GM12878 (cell line): ENCODE measurements around the gene CTCFL. TPM values are rescaled to one million over a fixed set of nuclear protein-coding genes. Genes with fewer than 3 reads are reported as not detected.
A peak's percentile ranks its signal among the peaks of the same experiment; 100 is the strongest.

Experiments
- ATAC-seq: fragments of 200-7000 bp; cut with Tn5 transposase; 3 replicates; pipeline ENCODE4 v1.9.1; 2020; ENCODE audit warnings: mild to moderate bottlenecking, moderate library complexity
- BruUV-seq: library from RNA; stranded (reverse); fragments of 400-500 nt; replicated peaks from 2 replicates; lab custom pipeline; 2021; lab: Mats Ljungman, UMichigan
- CTCF ChIA-PET: fragments of 300-600 bp; sonication (Branson Sonifier 250); formaldehyde crosslinking; extraction: SDS; loops from one replicate; lab custom pipeline; 2021; ENCODE audit warnings: inconsistent platforms; lab: Yijun Ruan, JAX
- POLR2A ChIA-PET: fragments of 350-600 bp; formaldehyde crosslinking; extraction: SDS; loops from one replicate; lab custom pipeline; 2021; ENCODE audit warnings: inconsistent platforms; lab: Charles Lee
- RAD21 ChIA-PET: fragments of 300-600 bp; sonication (Branson Sonifier 250); formaldehyde crosslinking; loops from one replicate; lab custom pipeline; 2023; ENCODE audit warnings: antibody characterized with exemption; ENCODE audit not compliant: unreplicated experiment; lab: Charles Lee
- SMC1A ChIA-PET: fragments of 300-600 bp; sonication (Branson Sonifier 250); formaldehyde crosslinking; loops from one replicate; lab custom pipeline; 2023; ENCODE audit not compliant: unreplicated experiment, uncharacterized antibody; lab: Charles Lee
- DNase-seq: peaks from one replicate; pipeline ENCODE4 v3.0.0-alpha.2; 2011; ENCODE audit warnings: low read depth, low spot score
- FAIRE-seq: peaks from 3 replicates; lab custom pipeline; 2011; peaks lifted over from hg19 to GRCh38; lab: Jason Lieb, UNC
- H2AFZ ChIP-seq: 2 replicates; pipeline ENCODE4 v1.6.0; 2011; ENCODE audit warnings: low read depth, low read length, control low read depth; ENCODE audit not compliant: control insufficient read depth
- H3K27ac ChIP-seq: 2 replicates; pipeline ENCODE4 v1.5.1; 2011; ENCODE audit warnings: control low read depth; ENCODE audit not compliant: control insufficient read depth, insufficient read depth
- H3K27me3 ChIP-seq, 2 experiments: replicated peaks in 1 of 2; 2 replicates each; pipeline versions ENCODE4 v1.6.0 to v1.6.1; 2011; ENCODE audit warnings: low read length in 1 of 2; ENCODE audit not compliant: control insufficient read depth in 2 of 2, insufficient read depth in 2 of 2
- H3K36me3 ChIP-seq, 2 experiments: 2 replicates each; pipeline ENCODE4 v1.5.1; 2011; ENCODE audit warnings: low read length in 1 of 2; ENCODE audit not compliant: control insufficient read depth in 2 of 2, insufficient read depth in 2 of 2
- H3K4me1 ChIP-seq: 2 replicates; pipeline ENCODE4 v1.6.1; 2011; ENCODE audit warnings: mild to moderate bottlenecking, low read length, moderate library complexity, mixed read lengths; ENCODE audit not compliant: control insufficient read depth, insufficient read depth
- H3K4me2 ChIP-seq: 2 replicates; pipeline ENCODE4 v1.6.0; 2011; ENCODE audit warnings: control low read depth; ENCODE audit not compliant: control insufficient read depth, insufficient read depth
- H3K4me3 ChIP-seq: fragments of 200-600 bp; sonication (generic); 2 replicates; pipeline ENCODE4 v1.5.1; 2016
- H3K79me2 ChIP-seq: 2 replicates; pipeline ENCODE4 v1.6.0; 2011; ENCODE audit warnings: low read length; ENCODE audit not compliant: control insufficient read depth, insufficient read depth
- H3K9ac ChIP-seq: 2 replicates; pipeline ENCODE4 v1.8.0; 2011; ENCODE audit warnings: low read length, control low read depth, mixed read lengths; ENCODE audit not compliant: control insufficient read depth, insufficient read depth
- H3K9me3 ChIP-seq: replicated peaks from 3 replicates; pipeline ENCODE4 v1.5.1; 2011; ENCODE audit warnings: mild to moderate bottlenecking, low read length; ENCODE audit not compliant: control insufficient read depth, insufficient read depth
- H4K20me1 ChIP-seq: 2 replicates; pipeline ENCODE4 v1.6.0; 2011; ENCODE audit not compliant: control insufficient read depth, insufficient read depth
- ATF2 ChIP-seq: IDR thresholded peaks from 2 replicates; pipeline ENCODE4 v1.6.1; 2012; ENCODE audit warnings: low read length, inconsistent platforms
- BCL3 ChIP-seq: IDR thresholded peaks from 2 replicates; pipeline ENCODE4 v1.6.1; 2011; ENCODE audit warnings: borderline replicate concordance, low read depth, mild to moderate bottlenecking, moderate library complexity, low read length; ENCODE audit not compliant: insufficient read depth, poor library complexity, severe bottlenecking
- CEBPB ChIP-seq, 2 experiments: fragments of 150-350 bp in 1 of 2; IDR thresholded peaks; 2 replicates each; pipeline ENCODE4 v1.6.1; 2012 to 2014; ENCODE audit warnings: low read depth in 2 of 2, low read length in 2 of 2, borderline replicate concordance in 1 of 2, inconsistent platforms in 1 of 2
- CTCF ChIP-seq, 3 experiments: IDR thresholded peaks in 2 of 3; conservative IDR thresholded peaks in 1 of 3; 2 replicates each; pipeline ENCODE4 v1.5.1; 2011; ENCODE audit warnings: low read depth in 3 of 3, low read length in 3 of 3, mild to moderate bottlenecking in 3 of 3, control low read depth in 2 of 3, moderate library complexity in 2 of 3, inconsistent platforms in 1 of 3, mixed read lengths in 1 of 3; ENCODE audit not compliant: control insufficient read depth in 2 of 3, insufficient read depth in 1 of 3; ENCODE audit errors: extremely low read depth in 1 of 3
- ESRRA ChIP-seq: IDR thresholded peaks from 2 replicates; pipeline ENCODE4 v1.6.1; 2012; ENCODE audit warnings: mild to moderate bottlenecking, low read length, improper control_type of control experiment
- HDAC6 ChIP-seq: fragments of 200-600 bp; sonication (generic); IDR thresholded peaks from one replicate; pipeline ENCODE4 v1.8.0; 2017; ENCODE audit warnings: antibody characterized with exemption; ENCODE audit not compliant: unreplicated experiment
- TCF3 ChIP-seq: IDR thresholded peaks from 2 replicates; pipeline ENCODE4 v1.6.1; 2012; ENCODE audit warnings: low read depth, mild to moderate bottlenecking, low read length, borderline replicate concordance; ENCODE audit not compliant: insufficient read depth
- ZNF217 ChIP-seq: fragments of 450-650 bp; IDR thresholded peaks from 2 replicates; pipeline ENCODE4 v1.6.1; 2017; ENCODE audit warnings: antibody characterized with exemption, mild to moderate bottlenecking
- WGBS: methylation state at CpG from one replicate; pipeline ENCODE4 v1.1.6; 2016; ENCODE audit warnings: low lambda C conversion rate; ENCODE audit not compliant: insufficient replicate concordance, insufficient coverage; ENCODE audit errors: missing lambda C conversion rate; 5-methylcytosine and 5-hydroxymethylcytosine counted together
- in situ Hi-C: fragments of 300-500 bp; cut with MboI; formaldehyde crosslinking; loops from 9 replicates; pipeline ENCODE4 v1.14.3; 2018; ENCODE audit warnings: mixed read lengths
- intact Hi-C: fragments of 100-400 bp; cut with micrococcal nuclease; formaldehyde crosslinking; loops from one replicate; pipeline ENCODE4 v1.14.2; 2022; ENCODE audit not compliant: unreplicated experiment
- polyA plus RNA-seq, 11 experiments: library from polyadenylated mRNA; depleted of rRNA in 4 of 11; unstranded in 6 of 11; stranded (reverse) in 5 of 11; fragments of >200 nt; fragmentation: Nextera tagmentation in 4 of 11; fragmentation: Illumina TruSeq in 1 of 11; extraction: Ambion mirVana in 4 of 11; extraction: Trizol in 1 of 11; gene quantifications; 1 replicate in 1 of 11; 2 replicates in 10 of 11; pipeline versions ENCODE4 v1.2.1 to v1.2.3, GENCODE V29; 2011 to 2016; ENCODE audit warnings: inconsistent platforms in 2 of 11, missing spikeins in 2 of 11, low read depth in 1 of 11
- total RNA-seq, 4 experiments: library from RNA; depleted of rRNA in 3 of 4; stranded (reverse); fragments of >200 nt in 3 of 4; fragmentation: Illumina TruSeq in 1 of 4; extraction: Trizol in 1 of 4; gene quantifications; 2 replicates each; pipeline versions ENCODE4 v1.2.1 to v1.2.3, GENCODE V29; 2013 to 2021
- TF ChIP-seq, protein P1 (sequence below): IDR thresholded peaks from 2 replicates; pipeline ENCODE4 v1.6.1; 2011; ENCODE audit warnings: mild to moderate bottlenecking, low read depth, low read length, moderate library complexity; ENCODE audit not compliant: insufficient replicate concordance

Gene CTCFL
- total and polyA plus RNA-seq, 10 of the 15 experiments (the other 5 are each of a cell fraction or from before 2014, with no cell fraction given) = 0.06 to 0.20 (median 0.11) TPM; not detected in 4

DNA sequence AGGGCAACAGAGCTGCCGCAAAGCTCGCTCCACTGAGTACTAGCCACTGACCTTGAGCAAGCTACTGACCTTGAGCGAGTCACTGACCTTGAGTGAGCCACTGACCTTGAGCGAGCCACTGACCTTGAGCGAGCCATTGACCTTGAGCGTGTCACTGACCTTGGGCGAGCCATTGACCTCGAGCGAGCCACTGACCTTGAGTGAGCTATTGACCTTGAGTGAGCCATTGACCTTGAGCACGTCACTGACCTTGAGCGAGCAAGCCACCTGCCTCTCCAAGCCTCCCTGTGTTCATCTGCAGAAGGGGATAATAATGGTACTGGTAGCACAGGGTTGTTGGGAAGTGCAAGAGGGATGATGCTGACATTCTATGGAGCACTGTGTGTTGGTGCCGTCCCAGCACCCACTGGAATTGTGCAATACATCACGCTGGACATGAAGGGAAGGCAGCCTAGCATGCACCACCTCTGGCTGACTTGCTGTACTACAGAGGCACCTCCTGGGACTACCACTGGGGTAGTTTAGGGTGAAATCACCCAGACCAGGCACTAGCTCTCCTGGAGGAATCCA is 60.2 kb downstream of the CTCFL start:
- no peak overlapping the region for H3K4me3 ChIP-seq
- no peaks in the 10 kb centered on the region for H3K36me3 ChIP-seq
- H3K4me2 ChIP-seq = no peak overlapping the region
- no peaks in the 10 kb centered on the region for H3K27me3 ChIP-seq
- ChIA-PET POLR2A (no interaction called here), SMC1A (interaction anchor here (1.9 kb wide), 1 partner anchor 33 kb away, joined by 5 read pairs; no protein-coding TSS in a partner anchor), RAD21 (interaction anchor here (0.6 to 1.3 kb wide), 3 partner anchors 8 to 20 kb away, joined by 3 read pairs; no protein-coding TSS in a partner anchor), CTCF (interaction anchor here (0.7 to 2.0 kb wide), 6 partner anchors 9 to 1066 kb away, joined by 3 to 8 read pairs (median 3); no protein-coding TSS in a partner anchor)
- DNase-seq (no peak), FAIRE-seq (no peak), ATAC-seq (peak; percentile 59)
- in situ Hi-C loops (no loop called here), intact Hi-C loops (no loop called here)
- H3K4me1 ChIP-seq = peaks cover 16% of the 10 kb centered on the region
- BruUV-seq = no TSS peak
- H3K79me2 ChIP-seq = no peaks in the 10 kb centered on the region
- H3K9me3 ChIP-seq = no peaks in the 10 kb centered on the region
- 73% methylated on average over 13 of the region's 13 CpGs for WGBS
- no peak overlapping the region for H2AFZ ChIP-seq
- peak in 2 of 3 experiments; percentile 35 to 40; a peak in 3 of 6 replicates for TF ChIP-seq CTCF (IDR thresholded peaks at IDR 0.05 in 2 of 3, conservative IDR thresholded peaks at IDR 0.05 in 1 of 3; ENCODE audit: control insufficient read depth in 2 of 3, extremely low read depth in 1 of 3, insufficient read depth in 1 of 3, low read depth in 3 of 3, low read length in 3 of 3)
- TF ChIP-seq HDAC6 = no peak
- TF ChIP-seq ZNF217 = no peak
- peak; percentile 97 for TF ChIP-seq BCL3
- 0 out of 2 replicates have a peak, but pooled peaks have one; percentile 42 for TF ChIP-seq TCF3
- TF ChIP-seq, protein P1, sequence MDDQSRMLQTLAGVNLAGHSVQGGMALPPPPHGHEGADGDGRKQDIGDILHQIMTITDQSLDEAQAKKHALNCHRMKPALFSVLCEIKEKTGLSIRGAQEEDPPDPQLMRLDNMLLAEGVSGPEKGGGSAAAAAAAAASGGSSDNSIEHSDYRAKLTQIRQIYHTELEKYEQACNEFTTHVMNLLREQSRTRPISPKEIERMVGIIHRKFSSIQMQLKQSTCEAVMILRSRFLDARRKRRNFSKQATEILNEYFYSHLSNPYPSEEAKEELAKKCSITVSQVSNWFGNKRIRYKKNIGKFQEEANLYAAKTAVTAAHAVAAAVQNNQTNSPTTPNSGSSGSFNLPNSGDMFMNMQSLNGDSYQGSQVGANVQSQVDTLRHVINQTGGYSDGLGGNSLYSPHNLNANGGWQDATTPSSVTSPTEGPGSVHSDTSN = peak; percentile 45
- TF ChIP-seq ATF2 = no peak
- peak; percentile 92; the same call in 1 of the 2 replicates for TF ChIP-seq ESRRA
- peak in 1 of 2 experiments; percentile 53; a peak in 1 of 4 replicates for TF ChIP-seq CEBPB (IDR thresholded peaks at IDR 0.05; ENCODE audit: borderline replicate concordance in 1 of 2, low read depth in 2 of 2, low read length in 2 of 2)
- no peaks in the 10 kb centered on the region for H4K20me1 ChIP-seq
- H3K27ac ChIP-seq = no peak overlapping the region
- no peak overlapping the region for H3K9ac ChIP-seq
